H9 (cell line): Measurements from ENCODE around the gene SIGLEC11. TPM values are rescaled to one million over a fixed set of nuclear protein-coding genes. Genes with fewer than 3 reads are reported as not detected.

ENCODE experiments used
- DNase-seq: peaks from one replicate; pipeline ENCODE4 v3.0.0-alpha.2; 2017
- H2AFZ ChIP-seq: one replicate; pipeline ENCODE4 v1.6.1; 2013; ENCODE audit warnings: mild to moderate bottlenecking, low read length, control low read depth, moderate library complexity
- H2AK5ac ChIP-seq: 2 replicates; pipeline ENCODE4 v1.6.1; 2013; ENCODE audit warnings: low read length, control low read depth, mixed read lengths; ENCODE audit not compliant: insufficient read length
- H2BK120ac ChIP-seq: one replicate; pipeline ENCODE4 v1.6.1; 2013; ENCODE audit warnings: low read depth, mild to moderate bottlenecking, low read length, control low read depth, inconsistent platforms; ENCODE audit not compliant: poor library complexity, severe bottlenecking
- H2BK12ac ChIP-seq: 2 replicates; pipeline ENCODE4 v1.6.1; 2013; ENCODE audit warnings: low read length, control low read depth, mixed read lengths, low read depth; ENCODE audit not compliant: insufficient read length
- H2BK15ac ChIP-seq: 2 replicates; pipeline ENCODE4 v1.6.1; 2013; ENCODE audit warnings: low read depth, low read length, control low read depth
- H2BK20ac ChIP-seq: one replicate; pipeline ENCODE4 v1.6.1; 2013; ENCODE audit warnings: low read depth, mild to moderate bottlenecking, low read length, control low read depth, inconsistent platforms; ENCODE audit not compliant: poor library complexity, severe bottlenecking
- H2BK5ac ChIP-seq: 2 replicates; pipeline ENCODE4 v1.6.1; 2013; ENCODE audit warnings: low read length, control low read depth, mixed read lengths; ENCODE audit not compliant: insufficient read length
- H3K14ac ChIP-seq: 2 replicates; pipeline ENCODE4 v1.6.1; 2013; ENCODE audit warnings: low read length, control low read depth; ENCODE audit not compliant: insufficient read depth
- H3K18ac ChIP-seq: 2 replicates; pipeline ENCODE4 v1.6.1; 2013; ENCODE audit warnings: low read depth, mild to moderate bottlenecking, mixed read lengths, low read length, control low read depth; ENCODE audit not compliant: insufficient read length
- H3K23ac ChIP-seq: 2 replicates; pipeline ENCODE4 v1.6.1; 2013; ENCODE audit warnings: low read length, control low read depth, mixed read lengths, low read depth; ENCODE audit not compliant: insufficient read length
- H3K23me2 ChIP-seq: 2 replicates; pipeline ENCODE4 v1.6.1; 2013; ENCODE audit warnings: low read depth, mild to moderate bottlenecking, mixed read lengths, low read length, control low read depth; ENCODE audit not compliant: insufficient read length, poor library complexity, severe bottlenecking
- H3K27ac ChIP-seq: 2 replicates; pipeline ENCODE4 v1.5.1; 2013; ENCODE audit warnings: low read length, control low read depth, mixed read lengths, low read depth; ENCODE audit not compliant: insufficient read length
- H3K27me3 ChIP-seq: 2 replicates; pipeline ENCODE4 v1.6.1; 2013; ENCODE audit warnings: low read length, control low read depth, inconsistent platforms; ENCODE audit not compliant: insufficient read depth
- H3K4ac ChIP-seq: 2 replicates; pipeline ENCODE4 v1.6.1; 2013; ENCODE audit warnings: low read depth, mild to moderate bottlenecking, control low read depth, inconsistent platforms, low read length, moderate library complexity
- H3K4me1 ChIP-seq: 2 replicates; pipeline ENCODE4 v1.6.1; 2013; ENCODE audit warnings: low read length, control low read depth, inconsistent platforms; ENCODE audit not compliant: insufficient read depth
- H3K4me2 ChIP-seq: 2 replicates; pipeline ENCODE4 v1.6.1; 2013; ENCODE audit warnings: low read length, control low read depth, mixed read lengths; ENCODE audit not compliant: insufficient read length, insufficient read depth
- H3K56ac ChIP-seq: 2 replicates; pipeline ENCODE4 v1.6.1; 2013; ENCODE audit warnings: low read depth, mild to moderate bottlenecking, mixed read lengths, low read length, control low read depth; ENCODE audit not compliant: insufficient read length
- H3K79me1 ChIP-seq: 2 replicates; pipeline ENCODE4 v1.6.1; 2013; ENCODE audit warnings: low read depth, mild to moderate bottlenecking, moderate library complexity, low read length, control low read depth, inconsistent platforms; ENCODE audit not compliant: insufficient read depth, poor library complexity, severe bottlenecking
- H3K79me2 ChIP-seq: 2 replicates; pipeline ENCODE4 v1.6.1; 2013; ENCODE audit warnings: low read length, control low read depth, inconsistent platforms; ENCODE audit not compliant: insufficient read depth
- H3K9ac ChIP-seq: 2 replicates; pipeline ENCODE4 v1.6.1; 2013; ENCODE audit warnings: low read length, control low read depth, mixed read lengths; ENCODE audit not compliant: insufficient read length; ENCODE audit errors: extremely low read depth
- H3K9me3 ChIP-seq: one replicate; pipeline ENCODE4 v1.6.1; 2013; ENCODE audit warnings: low read depth, low read length, inconsistent platforms; ENCODE audit not compliant: control insufficient read depth
- H3T11ph ChIP-seq: one replicate; pipeline ENCODE4 v1.6.1; 2013; ENCODE audit warnings: mild to moderate bottlenecking, low read length, control low read depth, inconsistent platforms
- H4K20me1 ChIP-seq: one replicate; pipeline ENCODE4 v1.6.1; 2013; ENCODE audit not compliant: control insufficient read depth, insufficient read length, insufficient read depth
- H4K5ac ChIP-seq: 2 replicates; pipeline ENCODE4 v1.6.1; 2013; ENCODE audit warnings: low read depth, mild to moderate bottlenecking, mixed read lengths, low read length, control low read depth; ENCODE audit not compliant: insufficient read length
- H4K8ac ChIP-seq: replicated peaks from 2 replicates; pipeline ENCODE4 v1.6.1; 2013; ENCODE audit warnings: low read length, control low read depth, mixed read lengths, low read depth; ENCODE audit not compliant: insufficient read length
- H4K91ac ChIP-seq: 2 replicates; pipeline ENCODE4 v1.6.1; 2013; ENCODE audit warnings: low read depth, mild to moderate bottlenecking, moderate library complexity, mixed read lengths, low read length, control low read depth; ENCODE audit not compliant: insufficient read length
- H3K27ac Mint-ChIP-seq, 3 experiments: 2 replicates in 2 of 3; 3 replicates in 1 of 3; pipeline ENCODE4 v1.8.0; 2020 to 2021; ENCODE audit warnings: mixed read lengths in 3 of 3, mild to moderate bottlenecking in 1 of 3, moderate library complexity in 1 of 3
- H3K27me3 Mint-ChIP-seq: 2 replicates; pipeline ENCODE4 v1.8.0; 2021; ENCODE audit warnings: low read depth, mild to moderate bottlenecking, moderate library complexity, mixed read lengths
- H3K36me3 Mint-ChIP-seq, 3 experiments: 2 replicates in 2 of 3; 3 replicates in 1 of 3; pipeline ENCODE4 v1.8.0; 2020 to 2021; ENCODE audit warnings: low read depth in 3 of 3, mixed read lengths in 3 of 3; ENCODE audit not compliant: insufficient read depth in 1 of 3
- H3K4me1 Mint-ChIP-seq, 2 experiments: 2 replicates each; pipeline ENCODE4 v1.8.0; 2020; ENCODE audit warnings: mixed read lengths in 2 of 2
- H3K4me3 Mint-ChIP-seq, 2 experiments: 2 replicates in 1 of 2; 3 replicates in 1 of 2; pipeline ENCODE4 v1.8.0; 2020 to 2021; ENCODE audit warnings: mild to moderate bottlenecking in 2 of 2, mixed read lengths in 2 of 2, moderate library complexity in 1 of 2
- H3K9me3 Mint-ChIP-seq, 2 experiments: 2 replicates in 1 of 2; 3 replicates in 1 of 2; pipeline ENCODE4 v1.8.0; 2020; ENCODE audit warnings: mild to moderate bottlenecking in 2 of 2, mixed read lengths in 2 of 2, moderate library complexity in 1 of 2
- WGBS: extraction: QIAGEN DNeasy Blood & Tissue Kit; methylation state at CpG from one replicate; pipeline ENCODE4 v1.1.7; 2013; ENCODE audit warnings: missing lambda C conversion rate, low lambda C conversion rate, mixed read lengths; ENCODE audit not compliant: insufficient read length; ENCODE audit errors: extremely low coverage; 5-methylcytosine and 5-hydroxymethylcytosine counted together
- total RNA-seq: library from RNA; stranded (reverse); gene quantifications from 2 replicates; pipeline ENCODE4 v1.2.1, GENCODE V29; 2021
- TF ChIP-seq, protein P1 (sequence below): fragments of 200-600 bp; sonication (generic); conservative IDR thresholded peaks from 3 replicates; pipeline ENCODE4 v1.8.0; 2021; ENCODE audit warnings: antibody characterized with exemption, mild to moderate bottlenecking

The SIGLEC11 gene
- total RNA-seq, 1 experiment from 2014 or later: not detected

DNA sequence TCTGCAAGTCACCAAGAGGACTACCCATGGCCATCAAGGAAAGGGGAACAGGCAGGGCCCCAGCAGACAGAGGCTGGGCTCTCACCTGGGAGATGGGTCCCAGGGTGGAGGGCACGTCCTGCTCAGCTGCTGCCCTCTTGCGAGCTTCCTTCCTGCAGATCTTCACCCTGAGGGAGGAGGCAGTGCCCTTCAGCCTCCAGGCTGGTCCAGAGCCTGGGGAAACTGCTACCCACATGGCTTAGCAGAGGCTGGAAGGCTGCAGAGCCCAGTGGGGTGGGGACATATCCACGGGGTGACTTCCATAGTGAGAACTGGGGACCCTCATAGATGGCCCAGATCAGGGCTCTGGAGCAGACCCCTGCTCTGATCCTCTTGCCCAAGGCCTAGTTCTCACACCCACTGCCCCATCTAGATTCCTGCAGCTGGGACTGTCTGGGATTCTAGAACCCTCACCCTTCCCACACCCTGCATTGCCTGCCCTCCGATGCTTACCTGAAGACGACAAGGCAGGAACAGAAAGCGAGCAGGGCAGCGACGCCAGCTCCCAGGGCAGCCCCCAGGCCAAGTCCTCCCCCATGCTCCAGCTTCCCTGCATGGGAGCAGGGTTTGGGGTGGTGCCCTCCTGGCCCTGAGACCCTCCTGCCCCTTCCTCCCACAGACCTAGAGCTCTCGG, 9.0 kb downstream of the SIGLEC11 start:
- Histone ChIP-seq H3K9ac (no peak overlapping the region), H3K56ac (no peak overlapping the region), H3K27me3 (no peaks in the 10 kb centered on the region), H3K4ac (no peak overlapping the region), H2BK12ac (no peak overlapping the region), H2BK5ac (no peak overlapping the region), H3K23me2 (no peaks in the 10 kb centered on the region), H3K27ac (no peak overlapping the region), H2BK20ac (no peak overlapping the region), H4K8ac (no peak overlapping the region), H3T11ph (no peak overlapping the region), H3K9me3 (no peaks in the 10 kb centered on the region), H3K14ac (no peak overlapping the region), H2BK15ac (no peak overlapping the region), H2AK5ac (no peak overlapping the region), H3K79me2 (no peaks in the 10 kb centered on the region), H3K18ac (no peak overlapping the region), H4K5ac (no peak overlapping the region), H3K4me1 (peaks cover 3% of the 10 kb centered on the region; the same call in 1 of the 2 replicates), H3K79me1 (no peaks in the 10 kb centered on the region), H3K23ac (no peak overlapping the region), H4K91ac (no peak overlapping the region), H2AFZ (no peak overlapping the region), H3K4me2 (no peak overlapping the region), H2BK120ac (no peak overlapping the region), H4K20me1 (no peaks in the 10 kb centered on the region)
- peaks cover 15 to 31% of the 10 kb centered on the region in 2 experiments for H3K4me1 Mint-ChIP-seq
- H3K27ac Mint-ChIP-seq: no peak overlapping the region
- peaks cover 5% of the 10 kb centered on the region for H3K27me3 Mint-ChIP-seq
- H3K4me3 Mint-ChIP-seq: no peak overlapping the region
- no peaks in the 10 kb centered on the region for H3K36me3 Mint-ChIP-seq
- H3K9me3 Mint-ChIP-seq: no peaks in the 10 kb centered on the region; a peak in 3 of 5 replicates
- TF ChIP-seq, protein P1, sequence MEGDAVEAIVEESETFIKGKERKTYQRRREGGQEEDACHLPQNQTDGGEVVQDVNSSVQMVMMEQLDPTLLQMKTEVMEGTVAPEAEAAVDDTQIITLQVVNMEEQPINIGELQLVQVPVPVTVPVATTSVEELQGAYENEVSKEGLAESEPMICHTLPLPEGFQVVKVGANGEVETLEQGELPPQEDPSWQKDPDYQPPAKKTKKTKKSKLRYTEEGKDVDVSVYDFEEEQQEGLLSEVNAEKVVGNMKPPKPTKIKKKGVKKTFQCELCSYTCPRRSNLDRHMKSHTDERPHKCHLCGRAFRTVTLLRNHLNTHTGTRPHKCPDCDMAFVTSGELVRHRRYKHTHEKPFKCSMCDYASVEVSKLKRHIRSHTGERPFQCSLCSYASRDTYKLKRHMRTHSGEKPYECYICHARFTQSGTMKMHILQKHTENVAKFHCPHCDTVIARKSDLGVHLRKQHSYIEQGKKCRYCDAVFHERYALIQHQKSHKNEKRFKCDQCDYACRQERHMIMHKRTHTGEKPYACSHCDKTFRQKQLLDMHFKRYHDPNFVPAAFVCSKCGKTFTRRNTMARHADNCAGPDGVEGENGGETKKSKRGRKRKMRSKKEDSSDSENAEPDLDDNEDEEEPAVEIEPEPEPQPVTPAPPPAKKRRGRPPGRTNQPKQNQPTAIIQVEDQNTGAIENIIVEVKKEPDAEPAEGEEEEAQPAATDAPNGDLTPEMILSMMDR: no peak
- WGBS: no CpG with 5 or more reads among the region's 9 CpGs
- DNase-seq: no peak
